GM12872 (cell line): Measurements from ENCODE around the gene TTF1.

Experiments used
- TF ChIP-seq, protein P1 (sequence below): IDR thresholded peaks from 3 replicates; pipeline ENCODE4 v1.5.1; 2011; ENCODE audit warnings: low read depth, mild to moderate bottlenecking, low read length, moderate library complexity; ENCODE audit not compliant: insufficient read depth

Gene TTF1

DNA sequence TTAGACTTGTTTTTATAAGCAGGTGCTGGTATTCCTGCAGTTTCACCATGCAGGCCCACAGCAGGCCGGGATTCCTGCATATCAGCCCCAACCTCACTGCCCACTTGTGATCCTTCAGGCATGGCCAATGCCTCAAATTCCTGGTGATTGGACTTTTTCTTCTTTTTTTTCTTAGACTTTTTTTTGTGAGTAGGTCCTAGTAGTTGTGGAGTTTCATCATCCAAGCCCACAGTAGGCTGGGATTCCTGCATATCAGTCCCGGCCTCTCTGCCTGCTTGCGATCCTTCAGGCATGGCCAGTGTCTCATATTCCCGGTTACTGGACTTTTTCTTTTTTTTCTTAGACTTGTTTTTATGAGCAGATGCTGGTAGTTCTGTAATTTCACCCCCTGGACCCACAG lies 4.8 kb downstream of the TTF1 start:
- TF ChIP-seq, protein P1, sequence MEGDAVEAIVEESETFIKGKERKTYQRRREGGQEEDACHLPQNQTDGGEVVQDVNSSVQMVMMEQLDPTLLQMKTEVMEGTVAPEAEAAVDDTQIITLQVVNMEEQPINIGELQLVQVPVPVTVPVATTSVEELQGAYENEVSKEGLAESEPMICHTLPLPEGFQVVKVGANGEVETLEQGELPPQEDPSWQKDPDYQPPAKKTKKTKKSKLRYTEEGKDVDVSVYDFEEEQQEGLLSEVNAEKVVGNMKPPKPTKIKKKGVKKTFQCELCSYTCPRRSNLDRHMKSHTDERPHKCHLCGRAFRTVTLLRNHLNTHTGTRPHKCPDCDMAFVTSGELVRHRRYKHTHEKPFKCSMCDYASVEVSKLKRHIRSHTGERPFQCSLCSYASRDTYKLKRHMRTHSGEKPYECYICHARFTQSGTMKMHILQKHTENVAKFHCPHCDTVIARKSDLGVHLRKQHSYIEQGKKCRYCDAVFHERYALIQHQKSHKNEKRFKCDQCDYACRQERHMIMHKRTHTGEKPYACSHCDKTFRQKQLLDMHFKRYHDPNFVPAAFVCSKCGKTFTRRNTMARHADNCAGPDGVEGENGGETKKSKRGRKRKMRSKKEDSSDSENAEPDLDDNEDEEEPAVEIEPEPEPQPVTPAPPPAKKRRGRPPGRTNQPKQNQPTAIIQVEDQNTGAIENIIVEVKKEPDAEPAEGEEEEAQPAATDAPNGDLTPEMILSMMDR: no peak

DNA sequence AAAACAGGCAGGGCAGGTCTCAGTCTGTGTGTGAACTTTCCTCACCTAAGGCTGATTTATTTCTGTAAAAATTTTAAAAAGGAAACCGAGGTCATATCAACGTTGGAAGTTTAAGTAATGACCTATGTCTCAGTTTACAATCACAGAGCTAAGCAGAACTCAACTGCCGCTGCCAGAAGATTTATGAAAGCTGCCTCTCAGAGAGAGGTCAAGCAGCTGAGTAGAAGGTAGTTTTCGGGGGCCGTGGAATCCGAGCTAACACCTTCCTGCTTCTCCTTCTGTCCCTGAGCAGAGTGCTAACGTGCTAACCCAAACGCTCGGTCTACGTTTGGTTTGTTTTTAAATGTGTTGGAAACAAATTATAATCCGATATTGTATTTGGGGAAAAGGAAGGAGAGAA lies 11.1 kb downstream of the TTF1 start:
- TF ChIP-seq, protein P1: no peak

DNA sequence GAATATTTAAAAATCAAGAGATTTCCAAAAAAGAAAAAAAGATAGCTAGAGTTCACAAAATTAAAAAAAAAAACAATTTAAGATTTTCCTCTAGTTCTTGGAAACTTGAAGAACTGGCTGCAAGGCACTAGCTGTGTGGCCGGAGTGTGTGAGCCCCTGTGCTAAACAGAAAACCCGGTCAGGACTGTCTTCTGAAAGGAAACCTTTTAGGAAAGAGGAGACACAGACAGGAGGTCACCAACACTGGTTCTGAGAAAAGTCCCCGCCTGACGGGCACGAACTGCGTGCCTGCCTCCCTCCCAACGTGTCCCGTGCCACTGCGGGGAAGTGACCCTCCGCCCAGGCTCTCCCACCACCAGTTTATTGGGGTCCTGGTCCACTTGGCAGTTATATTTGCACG lies 15.2 kb downstream of the TTF1 start:
- TF ChIP-seq, protein P1: no peak

DNA sequence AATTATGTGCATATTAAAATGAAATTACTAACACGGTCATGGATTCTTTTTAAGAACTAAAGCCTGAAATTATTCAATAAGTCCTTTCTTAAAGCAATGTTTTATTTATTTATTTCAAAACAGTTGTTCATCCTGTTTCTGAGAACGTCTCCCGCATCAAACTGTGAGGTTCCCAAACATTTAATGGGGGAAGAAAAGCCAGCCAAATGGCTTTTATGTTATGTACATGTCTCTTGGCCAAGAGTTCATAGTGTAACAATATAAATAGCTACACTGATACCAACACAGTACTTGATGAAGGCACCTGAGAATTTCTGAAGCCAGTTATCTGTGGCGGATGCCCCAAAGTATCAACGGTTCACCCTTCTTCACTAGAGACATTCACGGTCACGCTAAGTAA lies 15.7 kb downstream of the TTF1 start:
- TF ChIP-seq, protein P1: no peak

DNA sequence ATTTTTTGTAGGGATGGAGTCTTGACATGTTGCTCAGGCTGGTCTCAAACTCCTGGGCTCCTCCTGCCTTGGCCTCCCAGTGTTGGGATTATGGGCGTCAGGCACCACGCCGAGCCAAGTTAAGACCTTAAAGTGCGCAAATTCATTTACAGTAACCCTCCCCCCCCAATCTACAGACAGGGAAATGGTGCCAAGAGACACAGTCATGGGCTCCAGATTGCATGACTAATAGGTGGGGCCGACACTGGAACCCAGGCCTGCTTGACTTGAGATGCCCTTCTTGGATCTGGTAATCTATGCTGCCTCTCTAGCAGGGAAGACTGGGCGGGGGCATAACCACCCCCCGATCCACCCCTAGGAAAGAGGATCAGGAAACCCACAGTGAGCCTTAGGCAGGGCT lies 19.5 kb downstream of the TTF1 start:
- TF ChIP-seq, protein P1: no peak

DNA sequence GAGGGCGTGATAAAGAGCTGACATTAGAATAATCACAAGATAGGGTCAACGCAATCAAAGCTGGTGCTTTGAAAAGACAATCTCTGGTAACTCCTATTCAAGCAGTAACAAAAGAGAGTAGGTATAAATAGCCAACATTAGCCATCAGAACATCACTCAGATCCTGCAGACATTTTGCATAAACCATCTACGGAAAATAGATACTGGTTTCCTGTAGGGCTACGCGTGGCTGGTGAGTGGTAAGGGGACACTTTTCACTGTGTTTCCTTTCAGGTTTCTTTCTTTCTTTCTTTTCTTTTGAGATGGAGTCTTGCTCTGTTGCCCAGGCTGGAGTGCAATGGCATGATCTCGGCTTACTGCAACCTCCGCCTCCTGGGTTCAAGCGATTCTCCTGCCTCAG lies 22.3 kb downstream of the TTF1 start:
- TF ChIP-seq, protein P1: no peak

DNA sequence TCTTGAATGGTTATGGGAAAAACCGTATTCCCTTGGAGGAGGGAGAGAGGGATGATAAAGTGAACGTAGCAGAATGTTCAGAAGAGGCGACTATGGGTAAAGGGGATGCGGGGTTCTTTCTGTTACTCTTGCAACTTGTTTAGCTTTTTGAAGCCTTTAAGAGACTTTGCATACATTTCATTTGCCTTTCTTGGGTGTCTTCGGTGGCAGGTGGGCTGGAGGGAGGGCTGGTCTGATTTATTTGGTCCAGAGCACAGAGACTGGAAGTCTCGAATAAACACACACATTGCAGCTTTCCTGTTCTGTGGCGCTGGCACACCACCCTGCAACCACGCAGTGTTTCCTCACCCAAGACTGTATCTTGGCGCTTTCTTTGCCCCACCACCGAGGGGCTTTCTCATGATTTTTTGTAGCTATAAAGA lies 23.2 kb downstream of the TTF1 start:
- TF ChIP-seq, protein P1: peak; percentile 10; the same call in 1 of the 3 replicates
